ENCODE results near the gene MYL4. TPM values are rescaled to one million over a fixed set of nuclear protein-coding genes. Genes with fewer than 3 reads are reported as not detected.
"Not testable (repeated sequence)": the region's sequence is repeated elsewhere in the genome, so short reads cannot be mapped to it uniquely, and the experiment has no call there.

The MYL4 gene
- total and polyA plus RNA-seq, 2 of the 8 experiments (the other 6 are each of a cell fraction or from before 2014, with no cell fraction given), result 0.12 TPM; not detected in 1

GRCh38 chr17:47224077-47224476, 14.9 kb downstream of the MYL4 start:
- H4K5ac ChIP-seq (ENCODE audit: insufficient read length, low read depth, low read length); H4K8ac ChIP-seq (ENCODE audit: extremely low read depth, insufficient read depth, low read length); H3K27me3 ChIP-seq (replicated peaks in 1 of 4; ENCODE audit: control insufficient read depth in 3 of 4, extremely low read depth in 1 of 4, insufficient read depth in 3 of 4, low read length in 3 of 4); H3K4me3 ChIP-seq (ENCODE audit: extremely low read depth in 1 of 4, insufficient read depth in 2 of 4, low read depth in 3 of 4, low read length in 4 of 4); H3K9ac ChIP-seq (replicated peaks in 1 of 4; ENCODE audit: extremely low read depth in 1 of 4, low read depth in 3 of 4, low read length in 3 of 4); H2BK120ac ChIP-seq (replicated peaks; ENCODE audit: low read depth, low read length); H3K18ac ChIP-seq (ENCODE audit: extremely low read depth, low read length); H2AK5ac ChIP-seq (ENCODE audit: low read depth, low read length); H4K91ac ChIP-seq (replicated peaks; ENCODE audit: insufficient read length, low read length); H3K79me2 ChIP-seq (ENCODE audit: control insufficient read depth in 1 of 2, insufficient read depth in 2 of 2, low read length in 2 of 2); H3K56ac ChIP-seq (replicated peaks; ENCODE audit: insufficient read length, low read depth, low read length); H2BK5ac ChIP-seq (ENCODE audit: low read depth, low read length); H2BK20ac ChIP-seq (ENCODE audit: low read length); H3K27ac ChIP-seq (ENCODE audit: low read depth, low read length); H3K36me3 ChIP-seq (ENCODE audit: control insufficient read depth in 2 of 4, insufficient read depth in 4 of 4, low read length in 3 of 4); H3K4me2 ChIP-seq (ENCODE audit: insufficient read depth in 1 of 2, low read depth in 2 of 2, low read length in 2 of 2); H3K14ac ChIP-seq (ENCODE audit: insufficient read length); H2BK15ac ChIP-seq (ENCODE audit: low read length); H3K4ac ChIP-seq (replicated peaks; ENCODE audit: insufficient read length, low read depth, low read length); H2BK12ac ChIP-seq (ENCODE audit: low read depth, low read length); POLR2A ChIA-PET (ENCODE audit: partially characterized antibody); FAIRE-seq; H3K23ac ChIP-seq (ENCODE audit: insufficient read length); H3K23me2 ChIP-seq (ENCODE audit: low read depth, low read length); H4K20me1 ChIP-seq (replicated peaks in 1 of 2; ENCODE audit: control insufficient read depth in 1 of 2, insufficient read depth in 2 of 2, low read length in 2 of 2); H3K4me1 ChIP-seq (replicated peaks in 1 of 4; ENCODE audit: control insufficient read depth in 3 of 4, insufficient read depth in 4 of 4, low read length in 3 of 4); H2AFZ ChIP-seq (ENCODE audit: low read length); DNase-seq (ENCODE audit: low read depth in 1 of 2, low spot score in 2 of 2); H3K79me1 ChIP-seq (ENCODE audit: low read depth, low read length): not testable (repeated sequence)
- 88% methylated on average over 2 of the region's 2 CpGs; no CpG with 5 or more reads in 1 of the 2 experiments for WGBS, 2 experiments (ENCODE audit: extremely low coverage in 1 of 2, insufficient coverage in 1 of 2, insufficient read length in 1 of 2, insufficient replicate concordance in 2 of 2, low coverage in 1 of 2, low lambda C conversion rate in 2 of 2, missing lambda C conversion rate in 1 of 2)
- peaks cover 0 to 10% of the 10 kb centered on the region in 2 experiments; a peak in 2 of 4 replicates for H3K9me3 ChIP-seq (ENCODE audit: insufficient read depth in 2 of 2, low read depth in 1 of 2, low read length in 1 of 2)
- CTCF ChIA-PET (ENCODE audit: partially characterized antibody), result interaction anchor here (1.0 to 1.1 kb wide), 2 partner anchors 91 to 92 kb away, joined by 3 read pairs; no protein-coding TSS in a partner anchor
